Bronchial epithelial cell (primary cell): ENCODE data around the gene TNK1. TPM values are rescaled to one million over a fixed set of nuclear protein-coding genes. Genes with fewer than 3 reads are reported as not detected.

Experiments used
- DNase-seq: peaks from one replicate; pipeline ENCODE4 v3.0.0-alpha.2; 2010; ENCODE audit warnings: low read depth
- FAIRE-seq: peaks from 2 replicates; lab custom pipeline; 2011; peaks lifted over from hg19 to GRCh38; lab: Jason Lieb, UNC
- H3K27me3 ChIP-seq: 2 replicates; pipeline ENCODE4 v1.5.1; 2011; ENCODE audit warnings: low read length; ENCODE audit not compliant: control insufficient read depth, insufficient read depth
- H3K36me3 ChIP-seq: 2 replicates; pipeline ENCODE4 v1.5.1; 2011; ENCODE audit warnings: low read length; ENCODE audit not compliant: control insufficient read depth, insufficient read depth
- H3K4me3 ChIP-seq: 2 replicates; pipeline ENCODE4 v1.5.1; 2011; ENCODE audit warnings: mild to moderate bottlenecking, low read depth, low read length, control low read depth
- total RNA-seq: library from RNA; depleted of rRNA; stranded (reverse); fragments of >200 nt; gene quantifications from 2 replicates; pipeline ENCODE4 v1.2.1, GENCODE V29; 2014
- TF ChIP-seq, protein P1 (sequence below): IDR thresholded peaks from 2 replicates; pipeline ENCODE4 v1.5.1; 2011; ENCODE audit warnings: mild to moderate bottlenecking, moderate library complexity, low read length, control low read depth, inconsistent platforms; ENCODE audit not compliant: insufficient read depth, severe bottlenecking

TNK1 gene
- total RNA-seq, 1 donor from 2014 or later = 11.8 TPM

- Histone ChIP-seq H3K4me3 (peak overlapping the region; percentile 57), H3K27me3 (no peaks in the 10 kb centered on the region), H3K36me3 (no peaks in the 10 kb centered on the region)
- peak; percentile 39 for DNase-seq
- TF ChIP-seq, protein P1, sequence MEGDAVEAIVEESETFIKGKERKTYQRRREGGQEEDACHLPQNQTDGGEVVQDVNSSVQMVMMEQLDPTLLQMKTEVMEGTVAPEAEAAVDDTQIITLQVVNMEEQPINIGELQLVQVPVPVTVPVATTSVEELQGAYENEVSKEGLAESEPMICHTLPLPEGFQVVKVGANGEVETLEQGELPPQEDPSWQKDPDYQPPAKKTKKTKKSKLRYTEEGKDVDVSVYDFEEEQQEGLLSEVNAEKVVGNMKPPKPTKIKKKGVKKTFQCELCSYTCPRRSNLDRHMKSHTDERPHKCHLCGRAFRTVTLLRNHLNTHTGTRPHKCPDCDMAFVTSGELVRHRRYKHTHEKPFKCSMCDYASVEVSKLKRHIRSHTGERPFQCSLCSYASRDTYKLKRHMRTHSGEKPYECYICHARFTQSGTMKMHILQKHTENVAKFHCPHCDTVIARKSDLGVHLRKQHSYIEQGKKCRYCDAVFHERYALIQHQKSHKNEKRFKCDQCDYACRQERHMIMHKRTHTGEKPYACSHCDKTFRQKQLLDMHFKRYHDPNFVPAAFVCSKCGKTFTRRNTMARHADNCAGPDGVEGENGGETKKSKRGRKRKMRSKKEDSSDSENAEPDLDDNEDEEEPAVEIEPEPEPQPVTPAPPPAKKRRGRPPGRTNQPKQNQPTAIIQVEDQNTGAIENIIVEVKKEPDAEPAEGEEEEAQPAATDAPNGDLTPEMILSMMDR = peak; percentile 49
- no peak for FAIRE-seq
Measured at GRCh38 chr17:7435676-7436555, 55.0 kb downstream of the TNK1 start.

- no peaks in the 10 kb centered on the region for H3K36me3 ChIP-seq
- no peak for FAIRE-seq
- TF ChIP-seq, protein P1 = peak; percentile 87
Measured at GRCh38 chr17:7436556-7437368, 55.9 kb downstream of the TNK1 start.

DNA sequence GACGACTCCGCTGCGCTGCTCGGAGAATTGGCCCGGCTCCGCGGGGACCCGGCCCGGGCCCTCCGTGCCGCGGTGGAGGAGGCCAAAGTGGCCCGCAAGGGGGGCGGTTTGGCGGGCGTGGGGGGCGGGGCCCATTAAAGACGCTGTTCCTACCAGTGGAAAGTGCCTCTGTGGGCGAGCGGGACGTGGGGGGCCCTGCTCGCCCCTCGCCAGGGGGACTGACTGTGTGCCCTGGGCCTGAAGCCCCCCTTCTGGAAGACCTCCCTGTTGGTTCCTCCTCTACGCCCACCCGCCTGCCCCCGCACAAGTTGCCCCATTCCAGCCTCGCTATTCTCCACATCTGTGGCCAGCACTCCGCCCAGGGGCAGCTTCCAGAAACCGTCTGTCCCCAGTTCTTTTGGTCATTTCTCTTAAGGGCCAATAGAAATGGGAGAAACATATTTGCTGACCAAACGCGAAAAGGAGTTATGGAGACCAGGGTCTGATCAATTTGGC, 56.5 kb downstream of the TNK1 start:
- no peaks in the 10 kb centered on the region for H3K27me3 ChIP-seq
- peak overlapping the region; percentile 57 for H3K4me3 ChIP-seq
- FAIRE-seq (no peak), DNase-seq (no peak)
- TF ChIP-seq, protein P1 = no peak
- peaks cover 2% of the 10 kb centered on the region for H3K36me3 ChIP-seq

More at GRCh38 chr17:7436556-7437368, 55.9 kb downstream of the TNK1 start:
- Histone ChIP-seq H3K4me3 (peak overlapping the region; percentile 57), H3K27me3 (no peaks in the 10 kb centered on the region)
- DNase-seq = peak; percentile 76

DNA sequence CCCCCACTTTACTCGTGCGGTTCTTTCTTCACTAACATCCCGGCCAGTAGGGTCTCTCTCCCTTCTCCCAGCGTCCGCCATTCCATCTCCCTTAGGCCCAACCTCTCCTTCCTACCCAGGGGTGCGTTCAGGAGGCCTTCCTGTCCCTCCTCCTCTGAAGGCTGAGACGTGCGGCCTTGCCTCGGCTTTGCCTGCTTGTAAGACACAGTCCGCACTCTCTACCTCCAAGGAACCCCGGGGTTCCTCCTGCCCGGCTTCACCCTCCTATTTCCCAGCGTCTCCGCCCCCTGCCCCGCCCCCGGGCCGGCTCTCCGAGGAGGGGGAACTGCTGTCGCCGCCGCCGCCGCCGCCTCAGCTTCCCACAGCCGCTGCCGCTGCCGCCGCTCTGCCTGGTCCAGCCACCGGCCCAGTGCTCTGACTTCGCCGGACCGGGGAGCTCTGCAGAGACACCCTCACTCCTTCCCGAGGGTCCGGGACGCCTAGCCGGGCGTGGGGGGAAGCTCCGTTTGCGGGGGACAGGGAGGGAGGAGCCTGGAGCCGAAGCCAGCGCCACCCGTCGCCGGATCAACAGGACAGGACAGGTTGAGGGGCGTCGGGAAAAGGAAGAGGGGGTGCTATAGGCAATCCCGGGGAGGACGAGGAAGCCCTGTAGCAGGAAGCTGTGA, 57.2 kb downstream of the TNK1 start:
- Histone ChIP-seq H3K36me3 (peaks cover 2% of the 10 kb centered on the region), H3K4me3 (peak overlapping the region; percentile 57), H3K27me3 (no peaks in the 10 kb centered on the region)
- DNase-seq (peak; percentile 33), FAIRE-seq (no peak)
- TF ChIP-seq, protein P1 = no peak

DNA sequence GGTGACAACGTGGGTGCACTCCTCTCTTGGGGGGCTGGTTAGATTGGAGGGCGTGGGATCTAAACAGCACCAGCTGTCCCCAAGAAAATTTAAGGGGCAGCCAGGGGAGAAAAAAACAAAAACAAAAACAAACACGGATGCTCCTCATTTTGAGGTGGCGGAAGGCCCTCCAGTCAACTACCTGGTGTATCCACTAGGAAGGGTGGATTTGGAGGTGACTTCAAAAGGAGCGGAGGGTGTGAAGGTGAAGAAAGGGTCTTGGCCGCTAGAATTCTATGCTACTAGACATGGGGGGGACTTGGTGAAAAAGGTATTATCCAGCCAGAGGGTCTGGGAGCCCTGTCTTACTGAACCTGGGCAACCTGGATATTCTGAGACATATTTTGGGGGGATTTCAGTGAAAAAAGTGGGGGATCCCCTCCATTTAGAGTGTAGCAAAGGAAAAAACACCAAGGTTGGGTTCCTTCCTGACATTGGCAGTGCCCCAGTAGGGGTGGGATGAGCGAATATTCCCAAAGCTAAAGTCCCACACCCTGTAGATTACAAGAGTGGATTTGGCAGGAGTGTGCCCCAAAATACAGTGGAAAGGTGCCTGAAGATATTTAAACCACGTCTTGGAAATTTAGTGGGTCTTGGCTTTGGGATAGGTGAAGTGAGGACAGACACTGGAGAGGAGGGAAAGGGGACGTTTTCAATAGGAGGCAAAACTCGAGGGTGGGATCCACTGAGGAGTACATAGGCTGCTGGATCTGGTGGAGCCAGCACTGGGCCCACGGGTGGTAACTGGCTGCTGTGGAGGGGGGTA, 58.0 kb downstream of the TNK1 start:
- TF ChIP-seq, protein P1 = no peak
- no peak for FAIRE-seq
- no peaks in the 10 kb centered on the region for H3K27me3 ChIP-seq
- H3K4me3 ChIP-seq = peak overlapping the region; percentile 57
- H3K36me3 ChIP-seq = peaks cover 2% of the 10 kb centered on the region
- DNase-seq = no peak
